Measurements from ENCODE around the gene CDY1B.
"Not testable (repeated sequence)": the region's sequence is repeated elsewhere in the genome, so short reads cannot be mapped to it uniquely, and the experiment has no call there.

The CDY1B gene

GRCh38 chrY:24047919-24048318 lies at the start of gene CDY1B:
Gene CDY1B (minus strand): TSS chrY:24048019. CDS start chrY:24047688, 331 bp downstream.
- DNase-seq (ENCODE audit: low read depth); H3K4me3 ChIP-seq (ENCODE audit: low read length): not testable (repeated sequence)

GRCh38 chrY:24049525-24049924 lies 1.7 kb upstream of the CDY1B start:
- not testable (repeated sequence) for DNase-seq (ENCODE audit: low read depth); H3K4me3 ChIP-seq (ENCODE audit: low read length)

- DNase-seq (ENCODE audit: low read depth); H3K4me3 ChIP-seq (ENCODE audit: low read length): not testable (repeated sequence)
Measured at GRCh38 chrY:24043209-24043608, 4.6 kb downstream of the CDY1B start.

- not testable (repeated sequence) for H3K4me3 ChIP-seq (ENCODE audit: low read length); DNase-seq (ENCODE audit: low read depth)
Measured at GRCh38 chrY:24039008-24039718, 8.7 kb downstream of the CDY1B start.

GRCh38 chrY:24026212-24027103 lies 21.4 kb downstream of the CDY1B start:
- not testable (repeated sequence) for H3K4me3 ChIP-seq (ENCODE audit: low read length); DNase-seq (ENCODE audit: low read depth)

All from AG10803 (cell line).